Activated CD8-positive, alpha-beta memory T cell treated with anti-CD3 and anti-CD28 coated beads, Interleukin-2, amount 50 U/mL, for 4 hours (primary cell): ENCODE data around the gene LRP11.
"Not testable (repeated sequence)": the region's sequence is repeated elsewhere in the genome, so short reads cannot be mapped to it uniquely, and the experiment has no call there.

Source experiments
- DNase-seq: peaks from one replicate; pipeline ENCODE4 v3.0.0-alpha.2; 2020

The LRP11 gene

GRCh38 chr6:149863698-149864577 lies at the start of gene LRP11:
LRP11 (minus strand) TSS chr6:149864359; CDS start chr6:149864020, 339 bp downstream.
- peak; percentile 77 for DNase-seq

GRCh38 chr6:149913540-149914240 lies 49.5 kb upstream of the LRP11 start:
- no peak for DNase-seq

GRCh38 chr6:149913085-149913484 lies 48.9 kb upstream of the LRP11 start:
- DNase-seq, result no peak

- DNase-seq, result not testable (repeated sequence)
These were observed 48.5 kb upstream of the LRP11 start for GRCh38 chr6:149912680-149913079.

- DNase-seq, result no peak
These were observed 46.6 kb upstream of the LRP11 start for GRCh38 chr6:149910721-149911151.

- no peak for DNase-seq
These were observed 45.7 kb upstream of the LRP11 start for GRCh38 chr6:149909701-149910470.

GRCh38 chr6:149908480-149908879 lies 44.3 kb upstream of the LRP11 start:
- not testable (repeated sequence) for DNase-seq

- DNase-seq, result no peak
These were observed 43.2 kb upstream of the LRP11 start for GRCh38 chr6:149907317-149907716.

GRCh38 chr6:149906405-149906804 lies 42.2 kb upstream of the LRP11 start:
- DNase-seq, result no peak

- no peak for DNase-seq
These were observed 41.8 kb upstream of the LRP11 start for GRCh38 chr6:149905911-149906371.

- DNase-seq, result no peak
These were observed 41.3 kb upstream of the LRP11 start for GRCh38 chr6:149905371-149905910.

GRCh38 chr6:149904661-149905370 lies 40.7 kb upstream of the LRP11 start:
- no peak for DNase-seq

GRCh38 chr6:149903938-149904611 lies 39.9 kb upstream of the LRP11 start:
- no peak for DNase-seq

GRCh38 chr6:149901444-149902140 lies 37.4 kb upstream of the LRP11 start:
- no peak for DNase-seq

GRCh38 chr6:149900620-149901443 lies 36.7 kb upstream of the LRP11 start:
- no peak for DNase-seq

- DNase-seq, result no peak
These were observed 35.9 kb upstream of the LRP11 start for GRCh38 chr6:149899926-149900619.

- no peak for DNase-seq
These were observed 35.3 kb upstream of the LRP11 start for GRCh38 chr6:149899486-149899885.

GRCh38 chr6:149898966-149899365 lies 34.8 kb upstream of the LRP11 start:
- DNase-seq, result no peak
